H1 (cell line): ENCODE data around the gene SPOCD1. TPM values are rescaled to one million over a fixed set of nuclear protein-coding genes. Genes with fewer than 3 reads are reported as not detected.
A peak's percentile ranks its signal among the peaks of the same experiment; 100 is the strongest.

Experiments used
- CTCF ChIA-PET: fragments of 300-600 bp; sonication (Branson Sonifier 250); formaldehyde crosslinking; loops from one replicate; lab custom pipeline; 2021; ENCODE audit not compliant: partially characterized antibody; lab: Charles Lee
- POLR2A ChIA-PET: fragments of 300-600 bp; sonication (Branson Sonifier 250); formaldehyde crosslinking; loops from one replicate; lab custom pipeline; 2021; ENCODE audit warnings: inconsistent platforms; ENCODE audit not compliant: partially characterized antibody; lab: Charles Lee
- DNase-seq, 2 experiments: peaks; one replicate each; pipeline versions ENCODE4 v3.0.0 to v3.0.0-alpha.2; 2010 to 2022; ENCODE audit warnings: low spot score in 2 of 2, low read depth in 1 of 2, mixed read lengths in 1 of 2
- FAIRE-seq: peaks from 2 replicates; lab custom pipeline; 2011; peaks lifted over from hg19 to GRCh38; lab: Jason Lieb, UNC
- H2AFZ ChIP-seq: 2 replicates; pipeline ENCODE4 v1.8.1; 2012; ENCODE audit warnings: low read length, inconsistent platforms
- H2AK5ac ChIP-seq: 2 replicates; pipeline ENCODE4 v1.6.1; 2013; ENCODE audit warnings: low read depth, low read length
- H2BK120ac ChIP-seq: replicated peaks from 2 replicates; pipeline ENCODE3; 2013; ENCODE audit warnings: low read depth, low read length, inconsistent platforms
- H2BK12ac ChIP-seq: 2 replicates; pipeline ENCODE4 v1.6.1; 2013; ENCODE audit warnings: low read depth, low read length
- H2BK15ac ChIP-seq: 2 replicates; pipeline ENCODE4 v1.6.1; 2013; ENCODE audit warnings: low read length
- H2BK20ac ChIP-seq: 2 replicates; pipeline ENCODE4 v1.6.1; 2013; ENCODE audit warnings: low read length
- H2BK5ac ChIP-seq: 2 replicates; pipeline ENCODE4 v1.6.1; 2013; ENCODE audit warnings: low read depth, low read length
- H3K14ac ChIP-seq: 2 replicates; pipeline ENCODE4 v1.6.1; 2013; ENCODE audit warnings: inconsistent platforms; ENCODE audit not compliant: insufficient read length
- H3K18ac ChIP-seq: 2 replicates; pipeline ENCODE4 v1.6.1; 2013; ENCODE audit warnings: low read length; ENCODE audit errors: extremely low read depth
- H3K23ac ChIP-seq: 2 replicates; pipeline ENCODE4 v1.6.1; 2013; ENCODE audit warnings: inconsistent platforms; ENCODE audit not compliant: insufficient read length
- H3K23me2 ChIP-seq: 2 replicates; pipeline ENCODE4 v1.6.1; 2013; ENCODE audit warnings: low read depth, low read length
- H3K27ac ChIP-seq: 2 replicates; pipeline ENCODE4 v1.6.1; 2011; ENCODE audit warnings: low read depth, low read length, inconsistent platforms
- H3K27me3 ChIP-seq, 4 experiments: replicated peaks in 1 of 4; 1 replicate in 1 of 4; 2 replicates in 3 of 4; pipeline versions ENCODE4 v1.6.1 to v1.8.1; 2011 to 2013; ENCODE audit warnings: low read length in 3 of 4, mild to moderate bottlenecking in 3 of 4, inconsistent platforms in 2 of 4, mixed read lengths in 2 of 4, moderate library complexity in 1 of 4; ENCODE audit not compliant: control insufficient read depth in 3 of 4, insufficient read depth in 3 of 4; ENCODE audit errors: extremely low read depth in 1 of 4
- H3K36me3 ChIP-seq, 4 experiments: 2 replicates each; pipeline versions ENCODE4 v1.6.1 to v1.8.1; 2011 to 2013; ENCODE audit warnings: mild to moderate bottlenecking in 4 of 4, low read length in 3 of 4, moderate library complexity in 2 of 4, control low read depth in 1 of 4, inconsistent platforms in 1 of 4; ENCODE audit not compliant: insufficient read depth in 4 of 4, control insufficient read depth in 2 of 4
- H3K4ac ChIP-seq: replicated peaks from 2 replicates; pipeline ENCODE3; 2013; ENCODE audit warnings: low read length, low read depth, mixed read lengths, inconsistent platforms; ENCODE audit not compliant: insufficient read length
- H3K4me1 ChIP-seq, 4 experiments: replicated peaks in 1 of 4; 1 replicate in 1 of 4; 2 replicates in 3 of 4; pipeline versions ENCODE4 v1.6.1 to v1.8.1; 2011 to 2013; ENCODE audit warnings: low read length in 3 of 4, inconsistent platforms in 2 of 4, mixed read lengths in 1 of 4; ENCODE audit not compliant: insufficient read depth in 4 of 4, control insufficient read depth in 3 of 4
- H3K4me2 ChIP-seq, 2 experiments: 2 replicates each; pipeline versions ENCODE4 v1.6.1 to v1.8.1; 2011 to 2013; ENCODE audit warnings: low read depth in 2 of 2, low read length in 2 of 2, control low read depth in 1 of 2, inconsistent platforms in 1 of 2, mild to moderate bottlenecking in 1 of 2; ENCODE audit not compliant: insufficient read depth in 1 of 2
- H3K4me3 ChIP-seq, 4 experiments: fragments of 200-600, 300-600 bp in 1 of 4; sonication (generic), shearing (Covaris generic), sonication (Bioruptor Twin) in 1 of 4; 2 replicates each; pipeline versions ENCODE4 v1.5.1 to v1.8.1; 2011 to 2016; ENCODE audit warnings: low read length in 4 of 4, low read depth in 3 of 4, control low read depth in 2 of 4, inconsistent platforms in 2 of 4, mild to moderate bottlenecking in 2 of 4, mixed read lengths in 1 of 4, moderate library complexity in 1 of 4; ENCODE audit not compliant: insufficient read depth in 2 of 4; ENCODE audit errors: extremely low read depth in 1 of 4
- H3K56ac ChIP-seq: replicated peaks from 2 replicates; pipeline ENCODE3; 2013; ENCODE audit warnings: low read depth, mild to moderate bottlenecking, mixed read lengths, low read length, inconsistent platforms; ENCODE audit not compliant: insufficient read length
- H3K79me1 ChIP-seq: 2 replicates; pipeline ENCODE4 v1.6.1; 2013; ENCODE audit warnings: low read depth, low read length, control low read depth
- H3K79me2 ChIP-seq, 2 experiments: 2 replicates each; pipeline versions ENCODE4 v1.6.1 to v1.8.1; 2012 to 2013; ENCODE audit warnings: low read length in 2 of 2, mild to moderate bottlenecking in 2 of 2, inconsistent platforms in 1 of 2; ENCODE audit not compliant: insufficient read depth in 2 of 2, control insufficient read depth in 1 of 2
- H3K9ac ChIP-seq, 4 experiments: replicated peaks in 1 of 4; 1 replicate in 1 of 4; 2 replicates in 3 of 4; pipeline versions ENCODE4 v1.6.1 to v1.8.1; 2011 to 2013; ENCODE audit warnings: low read depth in 3 of 4, low read length in 3 of 4, control low read depth in 2 of 4, mild to moderate bottlenecking in 2 of 4, moderate library complexity in 2 of 4, inconsistent platforms in 1 of 4; ENCODE audit errors: extremely low read depth in 1 of 4
- H3K9me3 ChIP-seq, 2 experiments: 2 replicates each; pipeline versions ENCODE4 v1.6.1 to v1.8.1; 2012 to 2013; ENCODE audit warnings: mild to moderate bottlenecking in 2 of 2, moderate library complexity in 2 of 2, control low read depth in 1 of 2, inconsistent platforms in 1 of 2, low read depth in 1 of 2, low read length in 1 of 2, mixed read lengths in 1 of 2; ENCODE audit not compliant: insufficient read depth in 2 of 2
- H4K20me1 ChIP-seq, 2 experiments: replicated peaks in 1 of 2; 2 replicates each; pipeline versions ENCODE3 to v1.8.1; 2011 to 2013; ENCODE audit warnings: inconsistent platforms in 2 of 2, low read length in 2 of 2, mild to moderate bottlenecking in 1 of 2; ENCODE audit not compliant: insufficient read depth in 2 of 2, control insufficient read depth in 1 of 2
- H4K5ac ChIP-seq: 2 replicates; pipeline ENCODE4 v1.6.1; 2013; ENCODE audit warnings: low read length, low read depth, mixed read lengths, inconsistent platforms; ENCODE audit not compliant: insufficient read length
- H4K8ac ChIP-seq: 2 replicates; pipeline ENCODE4 v1.8.0; 2013; ENCODE audit warnings: mild to moderate bottlenecking, moderate library complexity, low read length, inconsistent platforms; ENCODE audit not compliant: insufficient read depth; ENCODE audit errors: extremely low read depth
- H4K91ac ChIP-seq: replicated peaks from 2 replicates; pipeline ENCODE3; 2013; ENCODE audit warnings: low read length, mixed read lengths, inconsistent platforms; ENCODE audit not compliant: insufficient read length
- KDM1A ChIP-seq: fragments of 200-600, 300-600 bp; sonication (generic); IDR thresholded peaks from 2 replicates; pipeline ENCODE4 v1.7.1; 2016; ENCODE audit warnings: mild to moderate bottlenecking, low read length, borderline replicate concordance
- WGBS, 2 experiments: shearing (Covaris generic) in 1 of 2; methylation state at CpG; one replicate each; pipeline versions ENCODE4 v1.1.6 to v1.1.7; 2013 to 2015; ENCODE audit warnings: low lambda C conversion rate in 2 of 2, mixed read lengths in 2 of 2, inconsistent platforms in 1 of 2, low coverage in 1 of 2, missing lambda C conversion rate in 1 of 2; ENCODE audit not compliant: insufficient replicate concordance in 2 of 2, insufficient coverage in 1 of 2, insufficient read length in 1 of 2; ENCODE audit errors: extremely low coverage in 1 of 2, missing lambda C conversion rate in 1 of 2; 5-methylcytosine and 5-hydroxymethylcytosine counted together
- polyA plus RNA-seq, 7 experiments: library from polyadenylated mRNA; depleted of rRNA in 3 of 7; stranded (reverse) in 5 of 7; unstranded in 2 of 7; fragments of >200 nt in 5 of 7; fragments of 200-250 nt in 2 of 7; gene quantifications; 1 replicate in 5 of 7; 2 replicates in 1 of 7; 4 replicates in 1 of 7; pipeline versions ENCODE4 v1.2.1 to v1.2.3, GENCODE V29; 2011 to 2013; ENCODE audit warnings: missing spikeins in 2 of 7, mixed read lengths in 2 of 7
- total RNA-seq: library from RNA; stranded (reverse); fragmentation: NEBNext Ultra II Directional; extraction: Animal tissue kit (Norgen Biotek cat#: 25700); gene quantifications from 2 replicates; pipeline ENCODE4 v1.2.1, GENCODE V29; 2021

Gene SPOCD1
- total and polyA plus RNA-seq, 2 of the 8 experiments (the other 6 are each of a cell fraction or from before 2014, with no cell fraction given) = 1.8 to 2.9 TPM

DNA sequence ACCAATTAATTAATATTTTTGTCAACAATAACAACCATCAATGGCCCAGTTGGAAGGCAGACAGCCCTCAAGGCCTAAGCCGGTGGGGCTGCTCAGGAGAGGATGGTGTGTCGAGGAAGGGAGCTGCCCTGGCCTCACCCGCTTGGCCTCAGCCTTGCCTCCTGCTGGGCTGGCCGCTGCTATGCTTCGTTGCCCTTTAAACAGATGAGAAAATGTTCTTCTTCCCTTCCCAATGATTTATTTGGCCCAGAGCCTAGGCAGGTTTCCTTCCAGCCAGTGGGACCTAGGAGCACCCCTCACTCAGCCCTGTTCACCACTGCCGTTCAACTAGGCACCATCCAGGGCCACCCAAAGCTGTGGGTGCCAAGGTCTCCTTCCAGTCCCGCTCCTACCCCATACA, 48.6 kb downstream of the SPOCD1 start:
- Histone ChIP-seq H3K4ac (no peak overlapping the region), H4K20me1 (peaks cover 3 to 5% of the 10 kb centered on the region in 2 experiments), H4K91ac (no peak overlapping the region), H3K27me3 (peaks cover 11 to 30% (median 22%) of the 10 kb centered on the region in 4 experiments; a peak in 6 of 7 replicates), H3K4me3 (no peak overlapping the region), H3K9me3 (no peaks in the 10 kb centered on the region), H2BK120ac (no peak overlapping the region), H2BK5ac (no peak overlapping the region), H3K27ac (no peak overlapping the region), H3K9ac (no peak overlapping the region), H2BK12ac (no peak overlapping the region), H3K23me2 (peaks cover 16% of the 10 kb centered on the region), H3K14ac (no peak overlapping the region), H2BK15ac (no peak overlapping the region; the same call in 1 of the 2 replicates), H2AFZ (no peak overlapping the region), H4K5ac (no peak overlapping the region), H3K18ac (peak overlapping the region; percentile 22; the same call in 1 of the 2 replicates), H2BK20ac (no peak overlapping the region), H4K8ac (no peak overlapping the region), H3K4me1 (peaks cover 10 to 31% (median 21%) of the 10 kb centered on the region in 4 experiments), H3K56ac (no peak overlapping the region), H3K36me3 (no peaks in the 10 kb centered on the region), H3K4me2 (no peak overlapping the region), H3K79me2 (no peaks in the 10 kb centered on the region), H3K23ac (no peak overlapping the region), H3K79me1 (peaks cover 2% of the 10 kb centered on the region; the same call in 1 of the 2 replicates), H2AK5ac (no peak overlapping the region)
- no peak for TF ChIP-seq KDM1A
- ChIA-PET POLR2A (interaction anchor here (1.0 kb wide), 1 partner anchor 10 kb away, joined by 3 read pairs; no protein-coding TSS in a partner anchor), CTCF (interaction anchor here (1.1 to 14.0 kb wide), 5 partner anchors 8 to 186 kb away, joined by 3 to 206 read pairs (median 12); no protein-coding TSS in a partner anchor)
- WGBS, 2 experiments = 80% methylated on average over 7 of the region's 7 CpGs; no CpG with 5 or more reads in 1 of the 2 experiments
- DNase-seq = no peak
- FAIRE-seq = no peak
